GM19240 (cell line): Measurements from ENCODE around the gene ANKRD34C.

Experiments
- DNase-seq: peaks from one replicate; pipeline ENCODE4 v3.0.0; 2011; ENCODE audit warnings: low spot score; ENCODE audit not compliant: insufficient read length

ANKRD34C gene

GRCh38 chr15:79282371-79283251 lies at the start of gene ANKRD34C:
Gene ANKRD34C (plus strand): TSS chr15:79282722. CDS start chr15:79293285, 10,563 bp downstream.
- DNase-seq: no peak

- DNase-seq: no peak
Measured at GRCh38 chr15:79233236-79233635, 49.3 kb upstream of the ANKRD34C start.

GRCh38 chr15:79240036-79240435 lies 42.5 kb upstream of the ANKRD34C start:
- DNase-seq: no peak

DNA sequence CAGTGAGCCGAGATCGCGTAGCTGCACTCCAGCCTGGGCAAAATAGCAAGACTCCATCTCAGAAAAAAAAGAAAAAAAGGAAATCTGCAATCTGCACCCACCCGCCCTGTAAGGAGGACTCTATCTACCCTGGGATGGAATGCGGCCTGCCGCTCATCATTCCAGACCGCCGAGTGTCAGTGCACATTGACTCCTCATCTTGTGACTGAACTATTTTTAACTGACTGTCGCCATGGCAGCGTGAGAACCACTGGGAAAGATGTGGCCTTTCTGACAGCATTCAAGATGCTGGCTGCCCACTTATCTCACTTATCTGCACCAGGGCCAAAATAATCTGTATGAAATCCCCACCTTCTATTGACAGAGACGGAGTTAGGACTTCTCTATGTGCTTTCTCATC lies 38.8 kb upstream of the ANKRD34C start:
- DNase-seq: no peak

GRCh38 chr15:79244876-79245275 lies 37.6 kb upstream of the ANKRD34C start:
- DNase-seq: no peak

GRCh38 chr15:79248183-79248582 lies 34.3 kb upstream of the ANKRD34C start:
- DNase-seq: no peak

GRCh38 chr15:79257454-79257853 lies 25.1 kb upstream of the ANKRD34C start:
- no peak for DNase-seq

DNA sequence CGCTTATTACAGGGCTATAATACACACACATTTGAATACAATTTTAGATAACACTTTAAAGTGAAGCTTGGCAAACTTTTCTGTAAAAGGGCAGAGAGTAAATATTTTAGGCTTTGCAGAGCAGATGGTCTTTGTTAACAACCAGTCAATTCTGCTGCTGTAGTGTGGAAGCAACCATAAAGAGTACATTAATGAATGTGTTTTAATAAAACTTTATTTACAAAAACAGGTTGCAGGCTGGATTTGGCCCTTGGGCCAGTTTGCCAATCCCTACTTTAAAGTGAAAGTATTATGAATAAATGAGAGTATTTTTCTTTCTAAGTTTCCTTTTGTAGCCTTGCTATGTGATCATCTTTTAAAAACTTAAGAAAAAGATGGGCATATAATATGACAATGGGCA lies 20.7 kb upstream of the ANKRD34C start:
- no peak for DNase-seq

DNA sequence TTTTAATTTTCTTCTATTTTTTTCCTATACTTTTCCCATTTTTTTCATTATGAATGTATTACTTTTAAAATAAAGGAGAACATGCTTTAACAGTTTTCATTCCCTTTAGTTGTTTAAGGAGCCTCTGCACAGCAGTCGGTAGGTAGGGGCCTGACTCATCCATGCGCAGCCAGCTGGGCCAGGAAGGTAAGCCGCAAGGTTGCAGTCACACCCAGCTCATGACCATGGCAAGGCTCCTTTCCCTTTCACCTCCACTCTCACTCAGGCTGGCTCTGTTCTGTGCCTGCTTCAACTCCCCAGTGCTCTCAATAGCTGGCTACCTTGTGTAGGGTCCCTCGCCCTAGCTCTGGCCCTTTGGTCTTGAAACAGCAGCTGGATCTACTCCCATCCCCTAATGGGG lies 17.4 kb upstream of the ANKRD34C start:
- no peak for DNase-seq

GRCh38 chr15:79265987-79266579 lies 16.4 kb upstream of the ANKRD34C start:
- DNase-seq: no peak

DNA sequence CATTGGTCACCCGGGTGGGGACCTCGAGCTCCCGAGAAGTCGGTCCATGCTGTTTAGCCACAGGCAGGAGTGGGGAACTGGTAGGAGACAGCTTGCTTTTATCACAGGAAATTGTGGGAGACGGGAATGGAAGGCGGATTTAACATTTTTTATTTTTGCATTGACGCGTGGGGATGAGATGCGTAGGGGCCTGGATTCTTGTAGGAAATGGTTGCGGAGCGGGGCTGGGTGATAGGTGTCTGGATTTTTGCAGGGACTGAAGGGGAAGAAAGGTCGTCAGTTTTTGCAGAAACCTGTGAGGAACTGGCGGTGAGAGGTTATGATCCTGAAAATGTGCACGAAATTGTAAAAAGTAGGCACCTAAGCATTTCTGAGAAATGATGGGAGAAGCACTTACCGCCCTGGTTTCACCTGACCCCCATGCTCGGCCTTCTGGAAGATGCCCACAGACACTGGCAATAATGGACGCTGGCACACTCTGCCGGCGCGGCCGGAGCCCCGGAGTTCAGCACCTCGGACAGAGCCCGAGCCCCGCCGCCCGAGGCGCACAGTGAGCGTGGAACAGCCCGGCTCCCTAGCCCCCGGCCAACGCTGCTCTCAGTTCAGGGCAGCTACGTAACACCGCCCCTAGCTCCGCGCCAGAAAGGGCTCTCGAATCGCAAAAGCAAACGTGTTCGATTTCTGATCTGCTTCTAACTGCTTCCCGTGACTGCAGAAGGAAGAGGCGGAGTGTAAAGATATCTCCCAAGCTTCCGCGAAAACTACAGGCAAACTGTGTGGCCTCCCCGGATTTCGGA lies 928 bp downstream of the ANKRD34C start:
- DNase-seq: peak; percentile 8

- no peak for DNase-seq
Measured at GRCh38 chr15:79290642-79291275, 8.2 kb downstream of the ANKRD34C start.

DNA sequence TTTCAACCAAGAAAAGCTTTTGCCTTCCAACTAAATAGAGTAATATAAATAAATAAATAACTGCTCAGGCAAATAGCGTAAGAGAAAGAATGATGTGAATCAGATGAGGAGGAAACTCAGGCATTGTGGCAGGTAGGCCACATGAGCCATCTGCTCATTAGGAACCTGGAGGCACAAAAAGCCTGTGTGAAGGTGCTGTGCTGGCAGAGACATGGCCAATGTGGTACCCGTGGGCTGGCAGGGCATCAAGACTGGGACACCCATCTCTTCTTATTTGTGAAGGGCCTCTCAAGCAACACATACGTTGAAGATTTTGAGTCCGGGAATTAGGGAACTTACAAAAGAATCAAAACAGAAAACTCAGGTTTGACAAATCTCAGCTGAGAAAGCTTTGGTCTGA lies 9.5 kb downstream of the ANKRD34C start:
- DNase-seq: no peak

DNA sequence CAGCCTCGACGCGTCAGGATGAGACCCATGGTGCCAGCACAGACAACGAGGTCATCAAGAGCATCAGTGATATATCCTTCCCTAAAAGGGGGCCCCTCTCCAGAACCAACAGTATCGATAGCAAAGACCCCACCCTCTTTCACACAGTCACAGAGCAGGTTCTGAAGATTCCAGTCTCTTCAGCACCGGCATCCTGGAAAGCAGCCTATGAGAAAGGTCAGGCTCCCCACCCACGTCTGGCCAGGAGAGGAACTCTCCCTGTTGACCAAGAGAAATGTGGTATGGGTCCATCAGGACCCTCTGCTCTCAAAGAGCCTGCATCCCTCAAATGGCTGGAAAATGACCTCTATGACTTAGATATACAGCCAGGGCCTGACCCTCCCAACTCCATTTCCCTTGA lies 11.6 kb downstream of the ANKRD34C start:
- no peak for DNase-seq

DNA sequence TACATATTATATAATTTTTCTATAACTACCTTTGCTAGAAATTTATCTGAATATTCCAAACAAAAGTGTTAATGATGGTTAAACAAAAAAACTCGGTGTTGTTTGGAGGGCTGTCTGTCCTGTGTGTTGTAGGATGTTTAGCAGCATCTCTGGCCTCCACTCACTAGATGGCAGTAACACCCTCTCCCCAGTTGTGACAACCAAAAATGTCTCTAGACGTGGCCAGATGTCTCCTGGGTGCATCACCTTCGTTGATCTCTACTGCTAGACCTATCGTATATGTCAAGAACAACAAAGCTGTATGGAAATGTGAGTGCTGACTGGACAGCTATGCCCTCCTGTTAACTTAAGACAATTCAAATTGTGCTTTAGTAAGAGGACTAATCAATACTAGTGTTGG lies 14.1 kb downstream of the ANKRD34C start:
- no peak for DNase-seq

DNA sequence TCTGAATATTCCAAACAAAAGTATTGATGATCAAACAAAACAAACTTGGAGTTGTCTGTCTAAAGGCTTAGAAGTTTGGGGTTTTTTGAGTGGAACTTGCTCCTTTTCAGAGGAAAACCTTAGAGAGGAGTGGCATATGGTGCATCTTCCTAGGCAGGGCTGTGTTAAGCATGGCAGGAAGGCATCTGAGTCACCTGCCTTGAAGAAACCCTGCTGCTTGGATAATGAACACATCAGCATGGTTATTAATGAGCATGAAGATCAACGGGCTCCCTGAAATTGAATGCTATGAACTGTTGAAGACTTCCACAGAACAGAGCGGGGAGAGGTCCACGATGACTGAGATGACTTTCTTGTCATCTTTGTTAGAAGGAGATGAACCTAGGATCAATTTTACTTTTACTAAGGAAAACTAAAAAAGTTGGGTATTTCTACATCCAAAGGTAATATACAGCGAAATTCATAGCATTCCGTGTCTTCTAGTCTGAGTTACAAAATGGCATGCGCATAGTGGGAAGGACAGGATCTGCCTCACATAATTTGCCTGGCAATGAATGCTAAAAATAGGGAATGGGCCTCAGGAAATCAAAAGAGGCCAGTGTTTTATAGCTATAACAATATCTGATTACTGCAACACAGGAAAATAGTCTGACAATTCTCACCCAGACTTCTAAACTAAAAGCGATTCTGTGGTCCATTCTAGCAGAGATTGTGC lies 16.8 kb downstream of the ANKRD34C start:
- DNase-seq: no peak

GRCh38 chr15:79299841-79300235 lies 17.3 kb downstream of the ANKRD34C start:
- no peak for DNase-seq

DNA sequence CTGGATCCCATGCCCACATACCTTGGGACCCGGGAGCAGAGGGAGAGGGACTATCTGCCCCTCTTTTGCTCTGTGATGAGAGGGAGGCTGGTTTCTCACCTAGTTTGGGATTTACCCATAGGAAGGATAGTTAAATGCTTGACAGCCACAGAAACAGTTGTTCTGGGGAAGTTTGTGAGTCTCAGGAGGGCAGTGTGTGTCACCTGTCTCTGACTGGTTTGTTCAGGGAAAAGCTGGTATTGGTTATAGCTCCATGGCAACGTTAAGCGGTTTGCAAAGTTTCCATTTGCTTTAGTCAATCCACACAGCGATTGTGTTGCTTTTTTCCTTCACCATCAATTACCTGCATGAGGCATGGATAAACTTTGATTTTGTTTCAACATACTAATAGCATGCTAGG lies 24.7 kb downstream of the ANKRD34C start:
- no peak for DNase-seq

DNA sequence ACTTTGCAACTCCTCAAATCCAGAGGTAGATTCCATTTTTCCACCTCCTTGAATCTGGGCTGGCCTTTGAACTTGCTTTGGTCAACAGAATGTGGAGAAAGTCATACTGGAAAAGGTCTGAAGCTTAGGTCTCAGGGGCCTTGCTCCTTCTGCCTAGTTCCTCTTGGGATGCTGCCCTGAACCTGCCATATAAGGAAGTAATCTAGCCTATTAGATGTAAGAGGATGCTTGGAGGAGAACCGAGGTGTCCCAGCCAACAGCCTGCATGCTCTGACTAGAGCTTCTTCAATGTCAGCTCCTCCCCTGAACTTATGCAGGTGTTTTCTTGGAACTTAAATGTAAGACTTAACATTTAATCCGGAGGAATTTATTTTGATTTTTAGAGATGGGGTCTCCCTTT lies 26.4 kb downstream of the ANKRD34C start:
- no peak for DNase-seq

GRCh38 chr15:79310612-79310984 lies 28.1 kb downstream of the ANKRD34C start:
- no peak for DNase-seq
